HPDE6-E6E7 (cell line): ENCODE data around the gene LMO2.

Experiments
- DNase-seq: peaks from one replicate; pipeline ENCODE4 v3.0.0; 2011; ENCODE audit warnings: missing footprints; ENCODE audit errors: extremely low spot score

LMO2 gene

GRCh38 chr11:33889296-33889695 is 2.6 kb downstream of the LMO2 start:
- no peak for DNase-seq

GRCh38 chr11:33887886-33888285 is 4.0 kb downstream of the LMO2 start:
- DNase-seq: no peak

GRCh38 chr11:33885338-33886005 is 6.4 kb downstream of the LMO2 start:
- no peak for DNase-seq

- no peak for DNase-seq
These were observed 7.3 kb downstream of the LMO2 start for GRCh38 chr11:33884601-33885000.

- no peak for DNase-seq
These were observed 7.8 kb downstream of the LMO2 start for GRCh38 chr11:33884035-33884434.

- no peak for DNase-seq
These were observed 10.0 kb downstream of the LMO2 start for GRCh38 chr11:33881651-33882503.

GRCh38 chr11:33880979-33881378 is 10.9 kb downstream of the LMO2 start:
- DNase-seq: no peak

- no peak for DNase-seq
These were observed 12.5 kb downstream of the LMO2 start for GRCh38 chr11:33879375-33879774.

- DNase-seq: no peak
These were observed 14.8 kb downstream of the LMO2 start for GRCh38 chr11:33877038-33877437.

GRCh38 chr11:33875621-33876294 is 16.1 kb downstream of the LMO2 start:
- no peak for DNase-seq

GRCh38 chr11:33874910-33875490 is 16.9 kb downstream of the LMO2 start:
- DNase-seq: no peak

GRCh38 chr11:33874433-33874832 is 17.4 kb downstream of the LMO2 start:
- no peak for DNase-seq

GRCh38 chr11:33869481-33870422 is 22.1 kb downstream of the LMO2 start:
- no peak for DNase-seq

- no peak for DNase-seq
These were observed 23.0 kb downstream of the LMO2 start for GRCh38 chr11:33868647-33869461.

- no peak for DNase-seq
These were observed 23.8 kb downstream of the LMO2 start for GRCh38 chr11:33867996-33868646.

- DNase-seq: no peak
These were observed 24.3 kb downstream of the LMO2 start for GRCh38 chr11:33867561-33867960.

GRCh38 chr11:33866936-33867335 is 24.9 kb downstream of the LMO2 start:
- DNase-seq: no peak

GRCh38 chr11:33864479-33864878 is 27.4 kb downstream of the LMO2 start:
- no peak for DNase-seq

- no peak for DNase-seq
These were observed 28.3 kb downstream of the LMO2 start for GRCh38 chr11:33863418-33864172.
